CD14-positive monocyte (primary cell): ENCODE measurements around the gene C17orf113. TPM values are rescaled to one million over a fixed set of nuclear protein-coding genes. Genes with fewer than 3 reads are reported as not detected.

ENCODE experiments used
- DNase-seq, 3 donors: peaks; one replicate each; pipeline ENCODE4 v3.0.0-alpha.2; 2011 to 2022
- H2AFZ ChIP-seq: 2 replicates; pipeline ENCODE4 v1.6.0; 2012; ENCODE audit warnings: mild to moderate bottlenecking, low read depth, low read length, inconsistent platforms; ENCODE audit not compliant: insufficient read depth, poor library complexity, severe bottlenecking
- H3K27ac ChIP-seq, 2 donors: 1 replicate in 1 of 2; 2 replicates in 1 of 2; pipeline ENCODE4 v1.5.1; 2012 to 2013; ENCODE audit warnings: low read length in 2 of 2, control low read depth in 1 of 2, inconsistent platforms in 1 of 2, low read depth in 1 of 2, mild to moderate bottlenecking in 1 of 2
- H3K27me3 ChIP-seq, 2 donors: one replicate each; pipeline versions ENCODE4 v1.6.0 to v1.6.1; 2011 to 2013; ENCODE audit warnings: low read length in 2 of 2; ENCODE audit not compliant: control insufficient read depth in 2 of 2, insufficient read depth in 2 of 2
- H3K36me3 ChIP-seq, 2 donors: replicated peaks in 1 of 2; 1 replicate in 1 of 2; 2 replicates in 1 of 2; pipeline versions ENCODE4 v1.5.1 to v1.6.1; 2012 to 2013; ENCODE audit warnings: low read length in 2 of 2, control low read depth in 1 of 2, inconsistent platforms in 1 of 2, mild to moderate bottlenecking in 1 of 2; ENCODE audit not compliant: insufficient read depth in 2 of 2, control insufficient read depth in 1 of 2
- H3K4me1 ChIP-seq, 2 donors: 1 replicate in 1 of 2; 2 replicates in 1 of 2; pipeline versions ENCODE4 v1.5.1 to v1.6.1; 2012 to 2013; ENCODE audit warnings: low read length in 2 of 2, control low read depth in 1 of 2, inconsistent platforms in 1 of 2, mild to moderate bottlenecking in 1 of 2, moderate library complexity in 1 of 2; ENCODE audit not compliant: insufficient read depth in 2 of 2, control insufficient read depth in 1 of 2
- H3K4me2 ChIP-seq: replicated peaks from 2 replicates; pipeline ENCODE3; 2012; ENCODE audit warnings: low read length, moderate library complexity, mild to moderate bottlenecking; ENCODE audit not compliant: poor library complexity, severe bottlenecking; ENCODE audit errors: extremely low read depth
- H3K4me3 ChIP-seq, 3 experiments: fragments of 200-600 bp in 1 of 3; sonication (generic) in 1 of 3; replicated peaks in 1 of 3; 1 replicate in 2 of 3; 2 replicates in 1 of 3; pipeline ENCODE4 v1.5.1; 2011 to 2013; ENCODE audit warnings: low read length in 3 of 3, mild to moderate bottlenecking in 3 of 3, control low read depth in 2 of 3, low read depth in 2 of 3, inconsistent platforms in 1 of 3, moderate library complexity in 1 of 3
- H3K79me2 ChIP-seq: 2 replicates; pipeline ENCODE4 v1.6.0; 2012; ENCODE audit warnings: mild to moderate bottlenecking, control low read depth, inconsistent platforms, low read length, moderate library complexity; ENCODE audit not compliant: insufficient read depth
- H3K9ac ChIP-seq: 2 replicates; pipeline ENCODE4 v1.6.0; 2017; ENCODE audit warnings: low read length, mild to moderate bottlenecking; ENCODE audit not compliant: insufficient read depth, poor library complexity, severe bottlenecking
- H3K9me3 ChIP-seq, 2 donors: replicated peaks in 1 of 2; 1 replicate in 1 of 2; 2 replicates in 1 of 2; pipeline versions ENCODE4 v1.5.1 to v1.6.1; 2012 to 2013; ENCODE audit warnings: low read length in 2 of 2, control low read depth in 1 of 2; ENCODE audit not compliant: control insufficient read depth in 1 of 2, insufficient read depth in 1 of 2
- H4K20me1 ChIP-seq: 2 replicates; pipeline ENCODE4 v1.6.0; 2012; ENCODE audit warnings: mild to moderate bottlenecking, low read length, control low read depth, moderate library complexity; ENCODE audit not compliant: insufficient read depth
- H3K27ac Mint-ChIP-seq, 7 donors: one replicate each; pipeline ENCODE4 v1.8.0; 2020; ENCODE audit warnings: mild to moderate bottlenecking in 7 of 7, mixed read lengths in 7 of 7, moderate library complexity in 6 of 7, inconsistent platforms in 2 of 7
- H3K27me3 Mint-ChIP-seq, 3 donors: one replicate each; pipeline ENCODE4 v1.8.0; 2021 to 2022; ENCODE audit warnings: low read depth in 3 of 3, mild to moderate bottlenecking in 3 of 3, mixed read lengths in 3 of 3, moderate library complexity in 3 of 3, inconsistent platforms in 1 of 3
- H3K36me3 Mint-ChIP-seq, 2 donors: one replicate each; pipeline ENCODE4 v1.8.0; 2020; ENCODE audit warnings: mixed read lengths in 2 of 2, inconsistent platforms in 1 of 2, mild to moderate bottlenecking in 1 of 2
- H3K4me1 Mint-ChIP-seq: one replicate; pipeline ENCODE4 v1.8.0; 2020; ENCODE audit warnings: mild to moderate bottlenecking, mixed read lengths
- H3K4me3 Mint-ChIP-seq, 2 donors: one replicate each; pipeline ENCODE4 v1.8.0; 2020; ENCODE audit warnings: mild to moderate bottlenecking in 2 of 2, mixed read lengths in 2 of 2, moderate library complexity in 1 of 2
- H3K9me3 Mint-ChIP-seq, 7 donors: one replicate each; pipeline ENCODE4 v1.8.0; 2020 to 2022; ENCODE audit warnings: mixed read lengths in 7 of 7, mild to moderate bottlenecking in 6 of 7, moderate library complexity in 6 of 7, inconsistent platforms in 2 of 7
- WGBS: methylation state at CpG from one replicate; pipeline ENCODE4 v1.1.5; 2013; ENCODE audit warnings: missing lambda C conversion rate; ENCODE audit not compliant: insufficient coverage; 5-methylcytosine and 5-hydroxymethylcytosine counted together
- intact Hi-C, 2 donors: fragments of 100-400 bp; cut with micrococcal nuclease; formaldehyde crosslinking; loops; one replicate each; pipeline versions ENCODE4 v1.15.0 to v1.15.1; 2023
- polyA plus RNA-seq, 3 donors: library from polyadenylated mRNA; depleted of rRNA in 1 of 3; unstranded in 2 of 3; stranded (reverse) in 1 of 3; fragments of 300-500 nt in 2 of 3; fragments of >200 nt in 1 of 3; fragmentation: Illumina TruSeq in 2 of 3; gene quantifications; 1 replicate in 2 of 3; 2 replicates in 1 of 3; pipeline ENCODE4 v1.2.3, GENCODE V29; 2012 to 2021
- TF ChIP-seq, protein P1 (sequence below): fragments of 200-600 bp; IDR thresholded peaks from one replicate; pipeline ENCODE4 v1.8.0; 2022; ENCODE audit warnings: antibody characterized with exemption, mild to moderate bottlenecking

Gene C17orf113
- polyA plus RNA-seq, 3 donors = 0.20 to 0.52 (median 0.28) TPM

DNA sequence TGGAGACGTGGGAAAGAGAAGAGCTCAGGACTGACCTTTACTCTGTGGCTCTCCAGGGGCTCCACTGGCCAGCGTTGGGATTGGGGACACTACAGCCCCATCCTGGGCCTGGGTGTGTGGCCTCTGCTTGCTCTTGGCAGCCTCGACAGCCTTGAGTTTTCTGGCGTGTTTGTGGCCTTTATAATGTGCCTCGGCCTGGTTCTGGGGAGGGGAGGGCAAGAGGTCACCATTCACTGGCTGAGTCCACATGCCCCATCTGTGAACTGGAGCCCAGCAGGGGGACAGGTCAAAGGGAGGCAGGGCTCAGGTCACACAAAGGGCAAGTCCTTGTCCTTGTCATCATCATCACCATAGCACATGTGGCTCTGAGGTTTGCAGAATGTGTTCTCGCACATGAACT is 18.8 kb downstream of the C17orf113 start:
- intact Hi-C loops = no loop called here

DNA sequence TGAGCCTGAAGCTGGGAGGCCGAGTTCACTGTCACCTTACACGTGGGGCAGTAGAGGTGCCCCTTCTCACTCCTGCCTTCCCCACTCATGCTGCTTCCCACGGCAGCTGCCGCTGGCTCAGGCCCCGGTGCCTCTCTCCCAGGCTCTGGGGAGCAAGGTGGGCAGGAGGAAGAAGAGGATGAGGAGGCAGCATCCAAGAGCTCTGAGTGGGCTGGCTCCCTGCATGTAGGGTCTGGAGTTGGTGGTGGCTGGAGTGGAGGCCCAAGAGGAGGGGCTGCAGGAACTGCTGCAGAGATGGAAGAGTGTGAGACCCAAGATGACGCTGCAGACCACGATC is 21.6 kb downstream of the C17orf113 start:
- Histone ChIP-seq H3K27me3 (no peaks in the 10 kb centered on the region), H3K9ac (no peak overlapping the region), H3K36me3 (no peaks in the 10 kb centered on the region), H3K79me2 (peaks cover 5% of the 10 kb centered on the region), H2AFZ (no peak overlapping the region), H3K4me3 (no peak overlapping the region), H3K27ac (no peak overlapping the region), H3K9me3 (no peaks in the 10 kb centered on the region), H3K4me1 (peaks cover 40 to 47% of the 10 kb centered on the region in 2 donors), H3K4me2 (no peak overlapping the region), H4K20me1 (no peaks in the 10 kb centered on the region)
- TF ChIP-seq, protein P1, sequence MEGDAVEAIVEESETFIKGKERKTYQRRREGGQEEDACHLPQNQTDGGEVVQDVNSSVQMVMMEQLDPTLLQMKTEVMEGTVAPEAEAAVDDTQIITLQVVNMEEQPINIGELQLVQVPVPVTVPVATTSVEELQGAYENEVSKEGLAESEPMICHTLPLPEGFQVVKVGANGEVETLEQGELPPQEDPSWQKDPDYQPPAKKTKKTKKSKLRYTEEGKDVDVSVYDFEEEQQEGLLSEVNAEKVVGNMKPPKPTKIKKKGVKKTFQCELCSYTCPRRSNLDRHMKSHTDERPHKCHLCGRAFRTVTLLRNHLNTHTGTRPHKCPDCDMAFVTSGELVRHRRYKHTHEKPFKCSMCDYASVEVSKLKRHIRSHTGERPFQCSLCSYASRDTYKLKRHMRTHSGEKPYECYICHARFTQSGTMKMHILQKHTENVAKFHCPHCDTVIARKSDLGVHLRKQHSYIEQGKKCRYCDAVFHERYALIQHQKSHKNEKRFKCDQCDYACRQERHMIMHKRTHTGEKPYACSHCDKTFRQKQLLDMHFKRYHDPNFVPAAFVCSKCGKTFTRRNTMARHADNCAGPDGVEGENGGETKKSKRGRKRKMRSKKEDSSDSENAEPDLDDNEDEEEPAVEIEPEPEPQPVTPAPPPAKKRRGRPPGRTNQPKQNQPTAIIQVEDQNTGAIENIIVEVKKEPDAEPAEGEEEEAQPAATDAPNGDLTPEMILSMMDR = no peak
- Mint-ChIP-seq H3K27ac (peak overlapping the region in 2 of 7 donors; percentile 21 to 60), H3K9me3 (peaks cover 0 to 6% (median 0%) of the 10 kb centered on the region in 7 donors), H3K36me3 (peaks cover 9 to 12% of the 10 kb centered on the region in 2 donors), H3K4me3 (no peak overlapping the region), H3K4me1 (peaks cover 46% of the 10 kb centered on the region), H3K27me3 (peaks cover 0 to 5% (median 4%) of the 10 kb centered on the region in 3 donors)
- no peak for DNase-seq
- intact Hi-C loops = loop anchor here (5.0 to 10.0 kb wide), 4 partner anchors 34 to 156 kb away; partner anchors contain the start of genes HCRT (in 1 of the 2) and KCNH4 (in 1 of the 2)
- 95% methylated on average over 6 of the region's 7 CpGs for WGBS

More for the DNA sequence above, 18.8 kb downstream of the C17orf113 start:
- Histone ChIP-seq H3K9me3 (no peaks in the 10 kb centered on the region), H3K4me2 (no peak overlapping the region), H2AFZ (no peak overlapping the region), H3K4me1 (peaks cover 12 to 19% of the 10 kb centered on the region in 2 donors), H3K27ac (no peak overlapping the region), H3K36me3 (no peaks in the 10 kb centered on the region), H3K4me3 (no peak overlapping the region), H3K9ac (no peak overlapping the region), H4K20me1 (no peaks in the 10 kb centered on the region), H3K79me2 (no peaks in the 10 kb centered on the region), H3K27me3 (no peaks in the 10 kb centered on the region)
- TF ChIP-seq, protein P1 = no peak
- no peak overlapping the region for H3K27ac Mint-ChIP-seq
- peaks cover 21% of the 10 kb centered on the region for H3K4me1 Mint-ChIP-seq
- peaks cover 0 to 4% (median 0%) of the 10 kb centered on the region in 7 donors for H3K9me3 Mint-ChIP-seq
- DNase-seq = no peak
- no peaks in the 10 kb centered on the region for H3K36me3 Mint-ChIP-seq
- WGBS = 97% methylated on average over 5 of the region's 6 CpGs
- H3K4me3 Mint-ChIP-seq = no peak overlapping the region
- peaks cover 0 to 9% (median 4%) of the 10 kb centered on the region in 3 donors for H3K27me3 Mint-ChIP-seq
